GM12874 (cell line): ENCODE data around the gene NEURL2.

ENCODE experiments used
- TF ChIP-seq, protein P1 (sequence below): IDR thresholded peaks from 2 replicates; pipeline ENCODE4 v1.5.1; 2011; ENCODE audit warnings: low read depth, mild to moderate bottlenecking, control low read depth, low read length, moderate library complexity; ENCODE audit not compliant: insufficient read depth

Gene NEURL2

GRCh38 chr20:45924391-45925261, 33.6 kb upstream of the NEURL2 start:
- TF ChIP-seq, protein P1, sequence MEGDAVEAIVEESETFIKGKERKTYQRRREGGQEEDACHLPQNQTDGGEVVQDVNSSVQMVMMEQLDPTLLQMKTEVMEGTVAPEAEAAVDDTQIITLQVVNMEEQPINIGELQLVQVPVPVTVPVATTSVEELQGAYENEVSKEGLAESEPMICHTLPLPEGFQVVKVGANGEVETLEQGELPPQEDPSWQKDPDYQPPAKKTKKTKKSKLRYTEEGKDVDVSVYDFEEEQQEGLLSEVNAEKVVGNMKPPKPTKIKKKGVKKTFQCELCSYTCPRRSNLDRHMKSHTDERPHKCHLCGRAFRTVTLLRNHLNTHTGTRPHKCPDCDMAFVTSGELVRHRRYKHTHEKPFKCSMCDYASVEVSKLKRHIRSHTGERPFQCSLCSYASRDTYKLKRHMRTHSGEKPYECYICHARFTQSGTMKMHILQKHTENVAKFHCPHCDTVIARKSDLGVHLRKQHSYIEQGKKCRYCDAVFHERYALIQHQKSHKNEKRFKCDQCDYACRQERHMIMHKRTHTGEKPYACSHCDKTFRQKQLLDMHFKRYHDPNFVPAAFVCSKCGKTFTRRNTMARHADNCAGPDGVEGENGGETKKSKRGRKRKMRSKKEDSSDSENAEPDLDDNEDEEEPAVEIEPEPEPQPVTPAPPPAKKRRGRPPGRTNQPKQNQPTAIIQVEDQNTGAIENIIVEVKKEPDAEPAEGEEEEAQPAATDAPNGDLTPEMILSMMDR: no peak

- TF ChIP-seq, protein P1: no peak
Measured at GRCh38 chr20:45921337-45922189, 30.6 kb upstream of the NEURL2 start.

DNA sequence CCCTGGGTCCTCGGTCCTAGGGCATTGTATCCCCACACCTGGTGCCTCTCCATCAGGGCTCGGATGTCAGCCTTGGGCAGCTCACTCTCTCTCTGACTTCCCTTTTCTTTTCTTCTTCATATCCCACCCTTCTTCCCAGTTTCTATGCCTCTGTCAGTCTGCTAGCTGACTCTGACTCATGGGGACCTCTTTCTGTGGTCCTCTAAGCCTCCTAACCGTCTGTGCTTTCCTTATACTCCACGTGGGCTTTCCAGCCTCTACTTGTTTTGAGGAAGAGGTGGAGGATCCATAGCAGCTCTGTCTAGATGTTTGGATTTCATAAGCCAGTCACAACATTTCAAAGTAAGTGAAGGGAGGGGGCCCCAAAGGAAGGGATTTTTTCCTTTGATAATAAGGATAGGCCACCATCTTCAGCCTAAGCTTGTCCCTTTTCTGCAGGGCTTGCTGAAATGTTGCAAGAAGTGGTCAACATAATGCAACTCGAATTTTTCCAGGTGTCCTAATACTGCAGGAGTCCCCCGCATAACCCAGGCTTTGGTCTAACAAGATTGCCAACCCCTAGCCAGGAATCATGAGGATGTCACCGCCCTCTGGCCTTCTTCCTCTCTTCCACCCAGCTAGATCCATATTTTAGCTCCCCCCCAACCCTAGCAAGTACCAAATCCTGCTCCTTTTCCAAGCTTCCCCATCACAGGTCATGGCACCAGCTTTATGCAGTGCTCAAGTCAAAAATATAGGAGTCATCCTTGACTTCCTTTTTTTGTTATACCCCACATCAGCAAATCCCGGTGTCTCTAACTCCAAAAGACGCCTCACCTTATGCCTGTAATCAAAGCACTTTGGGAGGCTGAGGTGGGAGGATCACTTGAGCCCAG, 29.7 kb upstream of the NEURL2 start:
- TF ChIP-seq, protein P1: no peak

DNA sequence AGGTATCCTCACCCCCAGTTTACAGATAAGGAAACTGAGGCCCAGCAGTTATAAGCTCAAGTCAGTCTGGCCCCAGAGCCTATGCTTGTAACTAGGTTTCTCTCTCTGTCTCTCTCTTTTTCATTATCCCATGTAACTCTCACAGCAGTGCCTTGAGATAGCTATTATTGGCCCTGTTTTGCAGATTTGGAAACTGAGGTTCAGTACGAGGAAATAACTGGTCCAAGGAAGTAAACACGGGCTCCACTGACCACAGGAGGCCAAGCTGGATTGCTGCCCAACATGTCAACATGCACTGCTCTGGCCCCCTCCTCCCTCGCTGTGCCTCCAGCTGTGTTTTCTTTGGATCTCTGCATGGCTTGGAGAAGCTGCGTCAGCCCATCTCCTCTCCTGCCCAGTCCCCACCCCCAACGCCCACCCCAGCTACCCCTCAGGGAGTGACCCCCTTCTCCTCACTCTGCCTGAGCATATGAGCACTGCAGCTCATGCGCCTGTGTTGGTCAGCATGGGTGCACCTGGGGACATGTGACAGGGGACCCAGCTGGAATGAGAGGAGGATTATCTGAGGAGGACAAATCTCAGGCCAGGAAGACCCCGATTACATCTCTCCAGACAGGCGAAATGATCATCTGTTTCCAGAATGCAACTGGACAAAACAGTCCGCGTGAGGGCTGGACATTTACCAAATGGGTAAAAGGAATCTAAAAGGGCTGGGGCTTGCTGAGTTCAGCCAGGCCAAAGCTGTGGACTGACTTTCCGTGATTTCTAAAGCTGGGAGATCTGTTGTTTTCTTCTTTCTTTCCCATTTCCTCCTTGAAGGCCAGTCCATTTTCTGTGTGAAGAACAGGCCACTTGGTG, 28.8 kb upstream of the NEURL2 start:
- TF ChIP-seq, protein P1: no peak

DNA sequence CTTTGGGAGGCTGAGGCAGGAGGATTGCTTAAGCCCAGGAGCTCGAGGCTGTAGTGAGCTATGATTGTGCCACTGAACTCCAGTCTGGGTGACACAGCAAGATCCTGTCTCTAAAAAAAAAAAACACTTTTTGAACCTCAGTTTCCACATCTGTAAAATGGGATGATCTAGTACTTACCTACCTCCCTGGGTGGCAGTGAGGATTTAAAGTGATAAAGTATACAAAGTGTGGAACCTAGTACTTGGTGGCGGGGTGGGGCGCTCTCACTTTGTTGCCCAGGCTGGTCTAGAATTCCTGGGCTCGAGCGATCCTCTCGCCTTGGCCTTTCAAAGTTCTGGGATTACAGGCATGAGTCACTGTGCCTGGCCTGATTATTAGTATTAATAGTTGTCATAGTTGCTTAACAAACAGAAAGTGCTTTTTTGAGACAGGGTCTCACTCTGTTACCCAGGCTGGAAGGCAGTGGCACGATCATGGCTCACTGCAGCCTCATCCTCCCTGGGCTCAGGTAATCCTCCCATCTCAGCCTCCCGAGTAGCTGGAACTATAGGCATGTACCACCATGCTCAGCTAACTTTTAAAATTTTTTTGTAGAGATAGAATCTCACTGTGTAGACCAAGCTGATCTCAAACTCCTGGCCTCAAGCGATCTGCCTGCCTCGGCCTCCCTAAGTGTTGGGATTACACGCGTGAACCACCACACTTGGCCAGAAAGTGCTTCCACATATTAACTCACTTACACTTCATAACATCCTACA, 27.9 kb upstream of the NEURL2 start:
- TF ChIP-seq, protein P1: no peak

- TF ChIP-seq, protein P1: no peak
Measured at GRCh38 chr20:45918182-45918737, 27.3 kb upstream of the NEURL2 start.
